C4-2B (cell line): ENCODE results near the gene TM6SF1.

Experiments
- CTCF ChIP-seq: fragments of 450-650 bp; conservative IDR thresholded peaks from 2 replicates; pipeline ENCODE4 v1.5.1; 2017; ENCODE audit warnings: mild to moderate bottlenecking
- ZFX ChIP-seq: fragments of 450-650 bp; IDR thresholded peaks from 2 replicates; pipeline ENCODE4 v1.6.1; 2017

GRCh38 chr15:83092309-83092976 lies 15.0 kb upstream of the TM6SF1 start:
- TF ChIP-seq CTCF (no peak), ZFX (no peak)
